Vagina (tissue), 2 donors: Measurements from ENCODE around the gene CNR1. TPM values are rescaled to one million over a fixed set of nuclear protein-coding genes. Genes with fewer than 3 reads are reported as not detected.

Experiments used
- DNase-seq, 2 donors: peaks; one replicate each; pipeline ENCODE4 v3.0.0-alpha.2; 2017; ENCODE audit errors: extremely low spot score in 2 of 2
- H3K27ac ChIP-seq: fragments of 200-600 bp; sonication (generic); one replicate; pipeline ENCODE4 v1.5.1; 2019
- H3K27me3 ChIP-seq: fragments of 200-600 bp; sonication (generic); one replicate; pipeline ENCODE4 v1.5.1; 2019
- H3K36me3 ChIP-seq, 2 donors: fragments of 200-600 bp; sonication (generic); one replicate each; pipeline ENCODE4 v1.5.1; 2017 to 2019
- H3K4me1 ChIP-seq: fragments of 200-600 bp; sonication (generic); one replicate; pipeline ENCODE4 v1.5.1; 2019
- H3K4me3 ChIP-seq, 2 donors: fragments of 200-600 bp; sonication (generic); 1 replicate in 1 of 2; 2 replicates in 1 of 2; pipeline ENCODE4 v1.5.1; 2016 to 2019
- H3K9me3 ChIP-seq: fragments of 200-600 bp; sonication (generic); one replicate; pipeline ENCODE4 v1.5.1; 2019
- POLR2A ChIP-seq, 2 donors: fragments of 450-650 bp; IDR thresholded peaks; one replicate each; pipeline ENCODE4 v1.6.1; 2017; ENCODE audit warnings: antibody characterized with exemption in 2 of 2, mild to moderate bottlenecking in 2 of 2, moderate library complexity in 2 of 2
- POLR2AphosphoS5 ChIP-seq, 2 donors: sonication (generic); formaldehyde crosslinking; IDR thresholded peaks; one replicate each; pipeline ENCODE4 v1.9.0; 2017; ENCODE audit warnings: antibody characterized with exemption in 2 of 2, mild to moderate bottlenecking in 2 of 2, low read depth in 1 of 2; ENCODE audit not compliant: insufficient read depth in 1 of 2
- intact Hi-C: fragments of 100-400 bp; cut with DNase I; formaldehyde crosslinking; loops from one replicate; pipeline ENCODE4 v1.15.1; 2023
- total RNA-seq: library from RNA; depleted of rRNA; stranded (reverse); fragments of >200 nt; gene quantifications from one replicate; pipeline ENCODE4 v1.2.3, GENCODE V29; 2016
- TF ChIP-seq, protein P1 (sequence below), 3 experiments: fragments of 450-650 bp in 2 of 3; fragments of 200-600 bp in 1 of 3; sonication (generic) in 1 of 3; IDR thresholded peaks; one replicate each; pipeline ENCODE4 v1.5.1; 2017 to 2019; ENCODE audit warnings: antibody characterized with exemption in 3 of 3, mild to moderate bottlenecking in 2 of 3, moderate library complexity in 2 of 3

The CNR1 gene
- total RNA-seq, 1 donor from 2014 or later: 6.1 TPM

DNA sequence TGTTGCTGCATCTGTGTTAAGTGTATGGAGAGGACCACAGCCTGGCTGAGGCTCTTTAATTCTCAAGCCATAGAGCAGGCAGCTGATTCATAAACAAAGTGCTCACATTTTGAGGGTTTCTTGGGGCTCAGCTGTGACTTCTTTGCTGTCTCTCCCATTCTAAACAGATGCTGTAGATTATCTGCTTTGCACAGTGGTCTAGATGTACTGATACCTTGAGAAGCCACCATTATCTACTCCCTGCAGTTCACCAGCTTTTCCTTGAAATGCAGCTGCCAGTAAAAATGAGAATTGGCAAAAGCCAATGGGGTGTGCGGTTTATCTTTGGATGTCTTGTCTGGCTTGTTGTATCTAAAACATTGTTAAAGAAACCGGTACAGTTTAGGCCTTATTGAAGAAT is 5.2 kb upstream of the CNR1 start:
- H3K27ac ChIP-seq: no peak overlapping the region
- no peaks in the 10 kb centered on the region for H3K36me3 ChIP-seq
- H3K9me3 ChIP-seq: no peaks in the 10 kb centered on the region
- intact Hi-C loops: no loop called here
- no peak for TF ChIP-seq POLR2AphosphoS5 (IDR thresholded peaks at IDR 0.05; ENCODE audit: insufficient read depth in 1 of 2, low read depth in 1 of 2)
- TF ChIP-seq, protein P1, sequence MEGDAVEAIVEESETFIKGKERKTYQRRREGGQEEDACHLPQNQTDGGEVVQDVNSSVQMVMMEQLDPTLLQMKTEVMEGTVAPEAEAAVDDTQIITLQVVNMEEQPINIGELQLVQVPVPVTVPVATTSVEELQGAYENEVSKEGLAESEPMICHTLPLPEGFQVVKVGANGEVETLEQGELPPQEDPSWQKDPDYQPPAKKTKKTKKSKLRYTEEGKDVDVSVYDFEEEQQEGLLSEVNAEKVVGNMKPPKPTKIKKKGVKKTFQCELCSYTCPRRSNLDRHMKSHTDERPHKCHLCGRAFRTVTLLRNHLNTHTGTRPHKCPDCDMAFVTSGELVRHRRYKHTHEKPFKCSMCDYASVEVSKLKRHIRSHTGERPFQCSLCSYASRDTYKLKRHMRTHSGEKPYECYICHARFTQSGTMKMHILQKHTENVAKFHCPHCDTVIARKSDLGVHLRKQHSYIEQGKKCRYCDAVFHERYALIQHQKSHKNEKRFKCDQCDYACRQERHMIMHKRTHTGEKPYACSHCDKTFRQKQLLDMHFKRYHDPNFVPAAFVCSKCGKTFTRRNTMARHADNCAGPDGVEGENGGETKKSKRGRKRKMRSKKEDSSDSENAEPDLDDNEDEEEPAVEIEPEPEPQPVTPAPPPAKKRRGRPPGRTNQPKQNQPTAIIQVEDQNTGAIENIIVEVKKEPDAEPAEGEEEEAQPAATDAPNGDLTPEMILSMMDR (IDR thresholded peaks at IDR 0.05): no peak
- no peak for TF ChIP-seq POLR2A (IDR thresholded peaks at IDR 0.05)
- DNase-seq: no peak
- peaks cover 12% of the 10 kb centered on the region for H3K4me1 ChIP-seq
- H3K4me3 ChIP-seq: no peak overlapping the region
- no peaks in the 10 kb centered on the region for H3K27me3 ChIP-seq

DNA sequence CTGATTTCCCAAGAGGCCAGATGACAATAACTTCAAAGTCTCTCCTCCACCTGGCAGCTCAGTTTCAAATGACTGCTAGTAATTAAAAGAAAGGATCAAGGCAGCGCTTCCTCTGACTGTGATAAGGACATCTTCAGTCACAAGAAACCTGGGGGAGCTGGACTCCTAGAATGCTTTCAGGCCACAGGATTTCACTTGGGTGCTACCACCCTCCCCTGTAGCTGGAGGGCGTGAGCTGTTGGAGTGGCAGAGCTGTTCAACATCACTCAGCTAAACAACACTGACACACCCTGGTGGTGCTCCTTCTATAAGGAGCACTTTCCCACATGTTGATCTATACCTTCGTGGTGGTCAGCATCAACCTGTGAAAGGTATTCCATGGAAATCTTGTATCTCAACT is 2.2 kb upstream of the CNR1 start:
- peaks cover 4% of the 10 kb centered on the region for H3K27me3 ChIP-seq
- no peak overlapping the region for H3K27ac ChIP-seq
- peaks cover 22% of the 10 kb centered on the region for H3K4me1 ChIP-seq
- H3K4me3 ChIP-seq: no peak overlapping the region
- no peaks in the 10 kb centered on the region for H3K36me3 ChIP-seq
- no peak for DNase-seq
- intact Hi-C loops: no loop called here
- H3K9me3 ChIP-seq: no peaks in the 10 kb centered on the region
- TF ChIP-seq POLR2AphosphoS5 (IDR thresholded peaks at IDR 0.05; ENCODE audit: insufficient read depth in 1 of 2, low read depth in 1 of 2) (no peak), POLR2A (IDR thresholded peaks at IDR 0.05) (no peak)
- TF ChIP-seq, protein P1 (IDR thresholded peaks at IDR 0.05): no peak

DNA sequence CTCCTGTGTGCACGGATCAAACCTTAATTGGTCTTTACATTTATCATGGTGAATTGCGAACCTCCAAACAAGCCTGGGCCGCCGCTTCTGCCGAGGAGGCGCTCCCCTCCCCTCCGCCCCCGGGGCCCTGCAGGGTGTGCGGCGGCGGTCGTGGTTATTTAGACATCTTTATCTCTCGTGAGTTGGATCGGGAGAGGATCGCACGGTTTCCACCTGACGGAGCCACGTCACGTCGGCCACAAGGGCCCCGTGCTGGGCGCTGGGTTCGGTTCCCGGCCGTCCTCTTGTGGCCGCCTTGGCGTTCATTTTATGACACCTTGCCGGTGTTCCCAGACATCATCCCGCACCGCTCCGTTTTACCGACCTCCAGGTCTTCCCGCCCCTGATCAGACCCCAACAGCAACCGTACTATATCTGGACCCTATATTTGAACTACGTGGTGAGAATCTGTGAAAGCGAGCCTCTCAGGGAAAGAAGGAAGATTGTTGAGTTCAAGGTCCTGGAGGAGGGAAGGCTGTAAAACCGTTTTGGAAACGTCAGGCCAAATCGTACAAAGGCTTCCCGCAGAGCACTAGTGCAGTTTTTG is 1.3 kb upstream of the CNR1 start:
- intact Hi-C loops: no loop called here
- no peak overlapping the region for H3K27ac ChIP-seq
- TF ChIP-seq POLR2AphosphoS5 (IDR thresholded peaks at IDR 0.05; ENCODE audit: insufficient read depth in 1 of 2, low read depth in 1 of 2) (no peak), POLR2A (IDR thresholded peaks at IDR 0.05) (no peak)
- TF ChIP-seq, protein P1 (IDR thresholded peaks at IDR 0.05): no peak

GRCh38 chr6:88166493-88167351 is 575 bp upstream of the CNR1 start:
- DNase-seq: no peak
- peaks cover 22% of the 10 kb centered on the region for H3K4me1 ChIP-seq
- peak overlapping the region; percentile 40 for H3K27ac ChIP-seq
- H3K27me3 ChIP-seq: peaks cover 4% of the 10 kb centered on the region
- intact Hi-C loops: no loop called here
- no peaks in the 10 kb centered on the region for H3K9me3 ChIP-seq
- TF ChIP-seq, protein P1 (IDR thresholded peaks at IDR 0.05): no peak
- TF ChIP-seq POLR2A (IDR thresholded peaks at IDR 0.05) (no peak), POLR2AphosphoS5 (IDR thresholded peaks at IDR 0.05; ENCODE audit: insufficient read depth in 1 of 2, low read depth in 1 of 2) (no peak)
- H3K4me3 ChIP-seq: peak overlapping the region; percentile 57
- H3K36me3 ChIP-seq: no peaks in the 10 kb centered on the region

More for the DNA sequence above, 1.3 kb upstream of the CNR1 start:
- no peaks in the 10 kb centered on the region for H3K36me3 ChIP-seq
- DNase-seq: no peak
- no peaks in the 10 kb centered on the region for H3K9me3 ChIP-seq
- peaks cover 4% of the 10 kb centered on the region for H3K27me3 ChIP-seq
- peak overlapping the region; percentile 57 for H3K4me3 ChIP-seq
- H3K4me1 ChIP-seq: peaks cover 22% of the 10 kb centered on the region
